Measurements from ENCODE around the gene NPM1. TPM values are rescaled to one million over a fixed set of nuclear protein-coding genes. Genes with fewer than 3 reads are reported as not detected.
A peak's percentile ranks its signal among the peaks of the same experiment; 100 is the strongest.

The NPM1 gene
- total RNA-seq, 1 experiment from 2014 or later, result 2,693 TPM

DNA sequence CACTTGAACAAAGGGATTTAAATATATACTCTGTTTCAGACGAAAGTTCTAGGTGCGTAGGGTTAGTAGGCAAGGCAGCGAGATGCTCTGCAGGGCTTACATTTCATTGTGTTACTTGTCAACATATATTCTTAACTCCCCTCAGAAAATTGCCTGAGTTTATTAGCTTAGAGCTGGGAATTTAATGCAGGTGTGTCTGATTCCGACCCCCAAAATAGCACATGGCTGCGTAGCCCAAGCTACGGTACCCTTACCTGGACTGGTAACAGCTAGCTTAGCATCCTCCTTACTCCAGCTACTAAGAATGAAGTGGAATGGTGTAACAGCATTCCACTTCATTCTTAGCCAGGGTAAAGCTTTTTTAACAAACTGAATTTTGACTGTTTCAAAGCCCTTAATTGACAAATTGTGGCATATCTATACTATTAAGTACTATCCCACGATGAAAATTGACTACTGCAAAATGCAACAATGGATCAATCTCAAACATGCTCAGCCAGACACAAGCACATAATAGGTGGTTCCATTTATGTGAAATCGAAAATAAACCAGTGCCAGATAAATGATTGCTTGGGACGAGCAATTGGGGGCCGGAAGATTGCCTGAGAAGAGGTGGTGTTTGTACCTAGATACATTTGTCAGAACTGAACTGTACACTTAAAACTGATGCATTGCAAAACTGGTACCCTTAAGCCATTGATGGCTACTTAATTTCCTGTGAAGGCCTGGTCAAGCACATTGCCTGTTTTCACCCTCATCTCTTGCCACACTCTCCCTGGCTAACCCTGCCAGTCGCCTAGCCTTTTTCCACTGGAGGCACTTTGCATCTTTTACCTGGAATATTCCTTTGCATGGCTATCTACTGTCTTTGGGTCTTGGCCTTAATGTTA lies 28.8 kb downstream of the NPM1 start:
- TSS peak; percentile 5 for BruUV-seq (replicated peaks)
- no peak overlapping the region for H3K27ac ChIP-seq (ENCODE audit: low read depth, low read length)
- H4K20me1 ChIP-seq (ENCODE audit: insufficient read depth), result peaks cover 38% of the 10 kb centered on the region
- peaks cover 0 to 55% of the 10 kb centered on the region in 2 experiments; a peak in 3 of 4 replicates for H3K4me1 ChIP-seq (ENCODE audit: control insufficient read depth in 1 of 2, insufficient read depth in 2 of 2, low read length in 2 of 2)
- RAD21 ChIA-PET (ENCODE audit: low non-redundant PET in 1 of 2, low total read pairs in 2 of 2, uncharacterized antibody in 2 of 2, unreplicated experiment in 2 of 2), result no interaction called here
- CTCF ChIA-PET, result no interaction called here
- no peak overlapping the region for H2AFZ ChIP-seq (ENCODE audit: low read depth, low read length, poor library complexity, severe bottlenecking)
- intact Hi-C loops (cut with micrococcal nuclease), result no loop called here
- no peaks in the 10 kb centered on the region for H3K9me3 ChIP-seq (ENCODE audit: control insufficient read depth in 1 of 2, insufficient read depth in 1 of 2, low read depth in 1 of 2, low read length in 2 of 2)
- no peaks in the 10 kb centered on the region for H3K9me2 ChIP-seq (ENCODE audit: insufficient read depth)
- no peak overlapping the region for H3K4me2 ChIP-seq (ENCODE audit: low read length)
- no peak overlapping the region for H3K4me3 ChIP-seq (replicated peaks in 1 of 2; ENCODE audit: low read depth in 1 of 2, low read length in 2 of 2)
- H3K27me3 ChIP-seq (ENCODE audit: insufficient read depth, low read length), result no peaks in the 10 kb centered on the region
- TF ChIP-seq EGR1 (IDR thresholded peaks at IDR 0.05; ENCODE audit: low read depth) (no peak), POLR2AphosphoS5 (IDR thresholded peaks at IDR 0.05; ENCODE audit: low read depth, low read length) (peak; percentile 18; the same call in 1 of the 2 replicates)
- ATAC-seq, result no peak
- peaks cover 36% of the 10 kb centered on the region for H3K79me2 ChIP-seq (ENCODE audit: insufficient read depth, low read length)
- DNase-seq (ENCODE audit: low read depth, low spot score), result no peak
- peaks cover 18 to 20% of the 10 kb centered on the region in 2 experiments for H3K36me3 ChIP-seq (ENCODE audit: control insufficient read depth in 1 of 2, insufficient read depth in 2 of 2, low read length in 2 of 2)
- POLR2A ChIA-PET, result no interaction called here
- H3K9ac ChIP-seq (ENCODE audit: low read length), result no peak overlapping the region; the same call in 1 of the 2 replicates

DNA sequence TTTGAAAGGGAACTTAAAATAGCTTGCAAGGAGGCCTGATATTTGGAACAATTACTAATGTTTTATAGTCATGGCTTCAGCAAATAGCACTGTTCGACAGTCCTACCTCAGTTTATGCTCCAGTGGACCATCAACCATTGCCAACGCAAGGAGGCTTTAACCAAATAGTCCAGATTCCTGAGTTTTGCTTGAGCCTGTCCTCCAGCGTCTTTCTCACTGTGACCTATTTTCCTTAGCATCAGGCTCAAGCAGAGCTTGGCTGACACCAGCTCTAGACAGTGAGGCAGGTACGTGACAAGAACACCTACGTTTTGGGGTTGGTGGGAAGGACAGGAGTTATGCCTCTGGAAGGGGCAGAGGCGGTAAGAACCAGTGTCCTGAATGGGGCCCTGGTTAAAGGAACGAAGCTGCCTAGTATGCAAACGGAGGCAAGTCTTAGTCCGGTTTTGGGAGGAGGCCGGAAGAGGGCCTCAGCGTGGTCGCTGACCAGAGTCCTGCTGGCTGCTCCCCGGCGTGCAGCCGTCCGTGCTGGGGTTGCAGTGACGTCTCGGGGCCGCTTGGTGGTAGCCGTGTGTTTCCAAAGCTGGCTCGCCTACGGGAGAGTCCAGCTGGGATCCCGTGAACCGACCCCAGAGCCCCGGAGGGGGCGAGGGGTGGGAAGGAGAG lies 30.8 kb downstream of the NPM1 start:
- Histone ChIP-seq H2AFZ (ENCODE audit: low read depth, low read length, poor library complexity, severe bottlenecking) (no peak overlapping the region), H3K9me3 (ENCODE audit: control insufficient read depth in 1 of 2, insufficient read depth in 1 of 2, low read depth in 1 of 2, low read length in 2 of 2) (no peaks in the 10 kb centered on the region), H3K27ac (ENCODE audit: low read depth, low read length) (peak overlapping the region; percentile 50), H3K4me1 (ENCODE audit: control insufficient read depth in 1 of 2, insufficient read depth in 2 of 2, low read length in 2 of 2) (peaks cover 0 to 45% of the 10 kb centered on the region in 2 experiments; a peak in 3 of 4 replicates), H3K36me3 (ENCODE audit: control insufficient read depth in 1 of 2, insufficient read depth in 2 of 2, low read length in 2 of 2) (peaks cover 0 to 2% of the 10 kb centered on the region in 2 experiments; a peak in 2 of 4 replicates), H3K9ac (ENCODE audit: low read length) (peak overlapping the region; percentile 44), H3K9me2 (ENCODE audit: insufficient read depth) (no peaks in the 10 kb centered on the region), H3K79me2 (ENCODE audit: insufficient read depth, low read length) (peaks cover 15% of the 10 kb centered on the region), H4K20me1 (ENCODE audit: insufficient read depth) (peaks cover 19% of the 10 kb centered on the region; the same call in 1 of the 2 replicates), H3K27me3 (ENCODE audit: insufficient read depth, low read length) (no peaks in the 10 kb centered on the region), H3K4me3 (replicated peaks in 1 of 2; ENCODE audit: low read depth in 1 of 2, low read length in 2 of 2) (peak overlapping the region; percentile 42 to 58), H3K4me2 (ENCODE audit: low read length) (peak overlapping the region; percentile 92)
- intact Hi-C loops (cut with micrococcal nuclease), result loop anchor here (1.0 to 2.0 kb wide), 4 partner anchors 188 to 489 kb away; no protein-coding TSS in a partner anchor
- ChIA-PET CTCF (interaction anchor here (0.6 to 3.3 kb wide), 18 partner anchors 26 to 823 kb away, joined by 3 to 32 read pairs (median 4); no protein-coding TSS in a partner anchor), RAD21 (ENCODE audit: low non-redundant PET in 1 of 2, low total read pairs in 2 of 2, uncharacterized antibody in 2 of 2, unreplicated experiment in 2 of 2) (interaction anchor here in 1 of 2 experiments (2.0 kb wide), 1 partner anchor 188 kb away, joined by 8 read pairs; no protein-coding TSS in a partner anchor), POLR2A (interaction anchor here (0.7 to 1.9 kb wide), 2 partner anchors 10 to 30 kb away, joined by 3 to 12 read pairs; partner anchors contain the start of gene NPM1)
- DNase-seq (ENCODE audit: low read depth, low spot score) (peak; percentile 61), ATAC-seq (peak; percentile 76)
- no TSS peak for BruUV-seq (replicated peaks)
- no peak for TF ChIP-seq ZNF274 (IDR thresholded peaks at IDR 0.05; ENCODE audit: low read depth, low read length)
- TF ChIP-seq, protein P1, sequence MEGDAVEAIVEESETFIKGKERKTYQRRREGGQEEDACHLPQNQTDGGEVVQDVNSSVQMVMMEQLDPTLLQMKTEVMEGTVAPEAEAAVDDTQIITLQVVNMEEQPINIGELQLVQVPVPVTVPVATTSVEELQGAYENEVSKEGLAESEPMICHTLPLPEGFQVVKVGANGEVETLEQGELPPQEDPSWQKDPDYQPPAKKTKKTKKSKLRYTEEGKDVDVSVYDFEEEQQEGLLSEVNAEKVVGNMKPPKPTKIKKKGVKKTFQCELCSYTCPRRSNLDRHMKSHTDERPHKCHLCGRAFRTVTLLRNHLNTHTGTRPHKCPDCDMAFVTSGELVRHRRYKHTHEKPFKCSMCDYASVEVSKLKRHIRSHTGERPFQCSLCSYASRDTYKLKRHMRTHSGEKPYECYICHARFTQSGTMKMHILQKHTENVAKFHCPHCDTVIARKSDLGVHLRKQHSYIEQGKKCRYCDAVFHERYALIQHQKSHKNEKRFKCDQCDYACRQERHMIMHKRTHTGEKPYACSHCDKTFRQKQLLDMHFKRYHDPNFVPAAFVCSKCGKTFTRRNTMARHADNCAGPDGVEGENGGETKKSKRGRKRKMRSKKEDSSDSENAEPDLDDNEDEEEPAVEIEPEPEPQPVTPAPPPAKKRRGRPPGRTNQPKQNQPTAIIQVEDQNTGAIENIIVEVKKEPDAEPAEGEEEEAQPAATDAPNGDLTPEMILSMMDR (IDR thresholded peaks at IDR 0.05 in 2 of 3, conservative IDR thresholded peaks at IDR 0.05 in 1 of 3; ENCODE audit: borderline replicate concordance in 1 of 3, insufficient read depth in 1 of 3, low read depth in 2 of 3, low read length in 2 of 3), result peak; percentile 86 to 90 (median 90)
- TF ChIP-seq, protein P2, sequence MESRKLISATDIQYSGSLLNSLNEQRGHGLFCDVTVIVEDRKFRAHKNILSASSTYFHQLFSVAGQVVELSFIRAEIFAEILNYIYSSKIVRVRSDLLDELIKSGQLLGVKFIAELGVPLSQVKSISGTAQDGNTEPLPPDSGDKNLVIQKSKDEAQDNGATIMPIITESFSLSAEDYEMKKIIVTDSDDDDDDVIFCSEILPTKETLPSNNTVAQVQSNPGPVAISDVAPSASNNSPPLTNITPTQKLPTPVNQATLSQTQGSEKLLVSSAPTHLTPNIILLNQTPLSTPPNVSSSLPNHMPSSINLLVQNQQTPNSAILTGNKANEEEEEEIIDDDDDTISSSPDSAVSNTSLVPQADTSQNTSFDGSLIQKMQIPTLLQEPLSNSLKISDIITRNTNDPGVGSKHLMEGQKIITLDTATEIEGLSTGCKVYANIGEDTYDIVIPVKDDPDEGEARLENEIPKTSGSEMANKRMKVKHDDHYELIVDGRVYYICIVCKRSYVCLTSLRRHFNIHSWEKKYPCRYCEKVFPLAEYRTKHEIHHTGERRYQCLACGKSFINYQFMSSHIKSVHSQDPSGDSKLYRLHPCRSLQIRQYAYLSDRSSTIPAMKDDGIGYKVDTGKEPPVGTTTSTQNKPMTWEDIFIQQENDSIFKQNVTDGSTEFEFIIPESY (IDR thresholded peaks at IDR 0.05; ENCODE audit: extremely low read depth, insufficient replicate concordance, low read length), result no peak
- no peak for TF ChIP-seq ELF1 (IDR thresholded peaks at IDR 0.05; ENCODE audit: borderline replicate concordance, low read depth)
- TF ChIP-seq, protein P3, sequence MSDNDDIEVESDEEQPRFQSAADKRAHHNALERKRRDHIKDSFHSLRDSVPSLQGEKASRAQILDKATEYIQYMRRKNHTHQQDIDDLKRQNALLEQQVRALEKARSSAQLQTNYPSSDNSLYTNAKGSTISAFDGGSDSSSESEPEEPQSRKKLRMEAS (IDR thresholded peaks at IDR 0.05), result peak; percentile 65
